DND-41 (cell line): ENCODE measurements around the gene CDH1.
A peak's percentile ranks its signal among the peaks of the same experiment; 100 is the strongest.

ENCODE experiments used
- ATAC-seq: fragments of 200-7000 bp; cut with Tn5 transposase; 3 replicates; pipeline ENCODE4 v1.9.1; 2021; ENCODE audit warnings: low read depth; ENCODE audit not compliant: insufficient read depth
- DNase-seq: peaks from one replicate; pipeline ENCODE4 v3.0.0-alpha.2; 2020
- H2AFZ ChIP-seq: 2 replicates; pipeline ENCODE4 v1.6.0; 2012; ENCODE audit warnings: low read depth, low read length
- H3K27ac ChIP-seq: 2 replicates; pipeline ENCODE4 v1.5.1; 2012; ENCODE audit warnings: low read length, inconsistent platforms
- H3K27me3 ChIP-seq: fragments of 200-600 bp; sonication (generic); 2 replicates; pipeline ENCODE4 v1.6.0; 2012; ENCODE audit warnings: low read length, mild to moderate bottlenecking, inconsistent platforms; ENCODE audit not compliant: insufficient read depth, poor library complexity
- H3K36me3 ChIP-seq: 2 replicates; pipeline ENCODE4 v1.5.1; 2012; ENCODE audit warnings: low read length, inconsistent platforms; ENCODE audit not compliant: insufficient read depth
- H3K4me1 ChIP-seq: 2 replicates; pipeline ENCODE4 v1.5.1; 2012; ENCODE audit warnings: mild to moderate bottlenecking, low read length; ENCODE audit not compliant: insufficient read depth
- H3K4me2 ChIP-seq: 2 replicates; pipeline ENCODE4 v1.6.0; 2012; ENCODE audit warnings: mild to moderate bottlenecking, moderate library complexity, low read length, inconsistent platforms; ENCODE audit not compliant: insufficient read depth
- H3K4me3 ChIP-seq, 2 experiments: fragments of 200-600 bp in 1 of 2; shearing (Covaris generic) in 1 of 2; 2 replicates each; pipeline ENCODE4 v1.5.1; 2012 to 2016; ENCODE audit warnings: inconsistent platforms in 2 of 2, low read length in 2 of 2, mild to moderate bottlenecking in 2 of 2, low read depth in 1 of 2, moderate library complexity in 1 of 2
- H3K79me2 ChIP-seq: 2 replicates; pipeline ENCODE4 v1.6.0; 2012; ENCODE audit warnings: low read length, inconsistent platforms; ENCODE audit not compliant: insufficient read depth
- H3K9ac ChIP-seq: 2 replicates; pipeline ENCODE4 v1.6.0; 2012; ENCODE audit warnings: low read depth, mild to moderate bottlenecking, inconsistent platforms, low read length, moderate library complexity
- H3K9me3 ChIP-seq: 2 replicates; pipeline ENCODE4 v1.5.1; 2012; ENCODE audit warnings: low read length, moderate library complexity, mild to moderate bottlenecking, inconsistent platforms; ENCODE audit not compliant: insufficient read depth, severe bottlenecking
- H4K20me1 ChIP-seq: 2 replicates; pipeline ENCODE4 v1.6.0; 2012; ENCODE audit warnings: low read length; ENCODE audit not compliant: insufficient read depth
- EZH2 ChIP-seq: IDR thresholded peaks from 3 replicates; pipeline ENCODE4 v1.6.1; 2012; ENCODE audit warnings: borderline replicate concordance, low read depth, mild to moderate bottlenecking, moderate library complexity, low read length, inconsistent platforms; ENCODE audit not compliant: severe bottlenecking
- TF ChIP-seq, protein P1 (sequence below): IDR thresholded peaks from 2 replicates; pipeline ENCODE4 v1.5.1; 2012; ENCODE audit warnings: borderline replicate concordance, low read length, moderate library complexity, mild to moderate bottlenecking; ENCODE audit not compliant: poor library complexity, severe bottlenecking; ENCODE audit errors: extremely low read depth

The CDH1 gene

DNA sequence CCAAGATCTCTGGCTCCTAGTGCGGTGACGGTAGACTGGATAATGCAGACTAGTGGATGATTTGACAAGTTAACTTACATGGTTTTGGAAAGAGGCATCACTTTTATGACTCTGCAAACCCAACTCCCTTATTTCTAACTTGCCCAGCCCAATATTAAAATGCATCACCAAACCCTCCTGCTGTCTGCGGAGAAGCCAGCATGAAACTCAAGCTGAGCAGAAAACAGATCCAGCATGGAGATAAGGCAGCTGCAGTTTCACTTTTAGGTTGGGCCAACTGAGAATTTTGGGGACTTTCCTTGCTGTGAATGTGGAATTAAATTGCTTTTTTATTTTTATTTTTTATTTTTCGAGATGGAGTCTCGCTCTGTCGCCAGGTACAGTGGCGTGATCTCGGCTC lies 27.8 kb downstream of the CDH1 start:
- Histone ChIP-seq H3K4me3 (no peak overlapping the region), H3K9ac (no peak overlapping the region), H3K27ac (no peak overlapping the region)

DNA sequence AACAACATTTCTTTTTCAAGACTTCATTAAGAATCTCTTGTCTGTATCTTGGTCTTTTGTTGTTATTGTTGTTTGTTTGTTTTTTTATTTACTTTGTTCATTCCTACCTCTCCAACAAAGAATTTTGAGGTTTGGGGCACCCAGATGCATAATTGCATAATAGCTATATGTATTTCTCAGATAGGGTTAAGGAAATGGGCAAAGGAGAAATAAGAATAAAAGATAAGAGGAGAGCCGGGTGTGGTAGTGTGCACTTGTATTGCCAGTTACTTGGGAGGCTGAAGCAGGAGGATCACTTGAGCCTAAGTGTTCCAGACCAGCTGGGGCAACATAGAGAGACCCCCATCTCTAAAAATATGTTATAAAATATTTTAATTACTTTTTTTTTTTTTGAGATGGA lies 30.5 kb downstream of the CDH1 start:
- ATAC-seq (no peak), DNase-seq (no peak)
- H3K9me3 ChIP-seq, result no peaks in the 10 kb centered on the region
- H2AFZ ChIP-seq, result no peak overlapping the region
- no peaks in the 10 kb centered on the region for H4K20me1 ChIP-seq
- no peaks in the 10 kb centered on the region for H3K36me3 ChIP-seq
- no peak overlapping the region for H3K4me3 ChIP-seq
- H3K4me2 ChIP-seq, result no peak overlapping the region
- H3K27ac ChIP-seq, result no peak overlapping the region
- TF ChIP-seq, protein P1, sequence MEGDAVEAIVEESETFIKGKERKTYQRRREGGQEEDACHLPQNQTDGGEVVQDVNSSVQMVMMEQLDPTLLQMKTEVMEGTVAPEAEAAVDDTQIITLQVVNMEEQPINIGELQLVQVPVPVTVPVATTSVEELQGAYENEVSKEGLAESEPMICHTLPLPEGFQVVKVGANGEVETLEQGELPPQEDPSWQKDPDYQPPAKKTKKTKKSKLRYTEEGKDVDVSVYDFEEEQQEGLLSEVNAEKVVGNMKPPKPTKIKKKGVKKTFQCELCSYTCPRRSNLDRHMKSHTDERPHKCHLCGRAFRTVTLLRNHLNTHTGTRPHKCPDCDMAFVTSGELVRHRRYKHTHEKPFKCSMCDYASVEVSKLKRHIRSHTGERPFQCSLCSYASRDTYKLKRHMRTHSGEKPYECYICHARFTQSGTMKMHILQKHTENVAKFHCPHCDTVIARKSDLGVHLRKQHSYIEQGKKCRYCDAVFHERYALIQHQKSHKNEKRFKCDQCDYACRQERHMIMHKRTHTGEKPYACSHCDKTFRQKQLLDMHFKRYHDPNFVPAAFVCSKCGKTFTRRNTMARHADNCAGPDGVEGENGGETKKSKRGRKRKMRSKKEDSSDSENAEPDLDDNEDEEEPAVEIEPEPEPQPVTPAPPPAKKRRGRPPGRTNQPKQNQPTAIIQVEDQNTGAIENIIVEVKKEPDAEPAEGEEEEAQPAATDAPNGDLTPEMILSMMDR, result no peak
- no peak for TF ChIP-seq EZH2
- no peaks in the 10 kb centered on the region for H3K4me1 ChIP-seq
- H3K27me3 ChIP-seq, result peaks cover 2% of the 10 kb centered on the region
- no peaks in the 10 kb centered on the region for H3K79me2 ChIP-seq
- no peak overlapping the region for H3K9ac ChIP-seq

More for the DNA sequence above, 27.8 kb downstream of the CDH1 start:
- Histone ChIP-seq H2AFZ (no peak overlapping the region), H3K4me1 (no peaks in the 10 kb centered on the region), H3K79me2 (no peaks in the 10 kb centered on the region), H3K36me3 (no peaks in the 10 kb centered on the region), H3K4me2 (no peak overlapping the region), H4K20me1 (no peaks in the 10 kb centered on the region), H3K27me3 (no peaks in the 10 kb centered on the region), H3K9me3 (no peaks in the 10 kb centered on the region)
- DNase-seq (no peak), ATAC-seq (peak; percentile 50; the same call in 1 of the 3 replicates)
- TF ChIP-seq, protein P1, result no peak
- TF ChIP-seq EZH2, result no peak

DNA sequence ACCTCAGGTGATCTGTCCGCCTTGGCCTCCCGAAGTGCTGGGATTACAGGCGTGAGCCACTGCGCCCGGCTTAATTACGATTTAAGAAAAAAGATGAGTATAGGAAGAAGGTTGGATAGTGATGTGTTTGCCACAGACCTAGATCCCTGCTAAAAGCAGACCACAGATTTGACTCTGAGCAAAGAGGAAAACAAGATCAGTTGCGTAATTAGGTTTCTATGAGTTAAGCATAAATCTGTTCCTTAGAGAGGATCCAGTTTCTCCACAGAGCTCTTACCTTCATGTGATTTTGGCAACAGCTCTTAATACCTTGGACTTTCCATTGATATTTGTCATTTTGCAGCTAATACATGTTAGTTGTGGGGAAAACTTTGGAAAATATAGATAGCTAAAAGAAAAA lies 31.1 kb downstream of the CDH1 start:
- no peaks in the 10 kb centered on the region for H3K4me1 ChIP-seq
- H3K27me3 ChIP-seq, result peaks cover 2% of the 10 kb centered on the region
- DNase-seq (no peak), ATAC-seq (no peak)
- no peak overlapping the region for H3K9ac ChIP-seq
- no peak overlapping the region for H3K27ac ChIP-seq
- no peak overlapping the region for H3K4me3 ChIP-seq
- TF ChIP-seq, protein P1, result no peak
- TF ChIP-seq EZH2, result no peak
- H4K20me1 ChIP-seq, result no peaks in the 10 kb centered on the region
- H3K4me2 ChIP-seq, result no peak overlapping the region
- no peaks in the 10 kb centered on the region for H3K36me3 ChIP-seq
- H3K79me2 ChIP-seq, result no peaks in the 10 kb centered on the region
- no peak overlapping the region for H2AFZ ChIP-seq
- H3K9me3 ChIP-seq, result no peaks in the 10 kb centered on the region

DNA sequence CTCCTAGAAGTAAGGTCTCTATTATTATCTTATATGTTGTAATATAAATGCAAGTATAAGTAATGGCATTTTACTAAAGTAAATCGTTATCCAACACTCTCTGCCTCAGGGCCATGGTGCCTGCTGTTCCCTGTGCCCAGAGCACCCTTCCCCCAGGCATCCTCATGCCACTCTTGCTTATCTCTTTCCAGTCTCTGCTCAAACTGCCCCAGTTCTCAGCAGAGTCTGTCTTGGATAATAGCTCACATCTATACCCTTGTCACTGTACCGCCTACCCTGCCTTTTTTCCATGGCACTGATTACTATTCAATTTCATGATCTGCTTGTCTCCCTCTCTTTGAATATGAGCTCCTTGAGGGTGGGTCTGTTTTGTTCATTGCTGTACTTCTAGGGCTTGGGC lies 31.7 kb downstream of the CDH1 start:
- ATAC-seq (no peak), DNase-seq (no peak)
- Histone ChIP-seq H4K20me1 (no peaks in the 10 kb centered on the region), H3K9ac (no peak overlapping the region), H3K4me3 (no peak overlapping the region), H3K4me1 (no peaks in the 10 kb centered on the region), H3K79me2 (no peaks in the 10 kb centered on the region), H3K4me2 (no peak overlapping the region), H3K36me3 (no peaks in the 10 kb centered on the region), H3K27me3 (peaks cover 2% of the 10 kb centered on the region), H3K27ac (no peak overlapping the region), H2AFZ (no peak overlapping the region), H3K9me3 (no peaks in the 10 kb centered on the region)
- TF ChIP-seq, protein P1, result no peak
- no peak for TF ChIP-seq EZH2
